H9 (cell line): ENCODE data around the gene LASP1. TPM values are rescaled to one million over a fixed set of nuclear protein-coding genes. Genes with fewer than 3 reads are reported as not detected.

Experiments
- DNase-seq: peaks from one replicate; pipeline ENCODE4 v3.0.0-alpha.2; 2017
- H2AFZ ChIP-seq: one replicate; pipeline ENCODE4 v1.6.1; 2013; ENCODE audit warnings: mild to moderate bottlenecking, low read length, control low read depth, moderate library complexity
- H2AK5ac ChIP-seq: 2 replicates; pipeline ENCODE4 v1.6.1; 2013; ENCODE audit warnings: low read length, control low read depth, mixed read lengths; ENCODE audit not compliant: insufficient read length
- H2BK120ac ChIP-seq: one replicate; pipeline ENCODE4 v1.6.1; 2013; ENCODE audit warnings: low read depth, mild to moderate bottlenecking, low read length, control low read depth, inconsistent platforms; ENCODE audit not compliant: poor library complexity, severe bottlenecking
- H2BK12ac ChIP-seq: 2 replicates; pipeline ENCODE4 v1.6.1; 2013; ENCODE audit warnings: low read length, control low read depth, mixed read lengths, low read depth; ENCODE audit not compliant: insufficient read length
- H2BK15ac ChIP-seq: 2 replicates; pipeline ENCODE4 v1.6.1; 2013; ENCODE audit warnings: low read depth, low read length, control low read depth
- H2BK20ac ChIP-seq: one replicate; pipeline ENCODE4 v1.6.1; 2013; ENCODE audit warnings: low read depth, mild to moderate bottlenecking, low read length, control low read depth, inconsistent platforms; ENCODE audit not compliant: poor library complexity, severe bottlenecking
- H2BK5ac ChIP-seq: 2 replicates; pipeline ENCODE4 v1.6.1; 2013; ENCODE audit warnings: low read length, control low read depth, mixed read lengths; ENCODE audit not compliant: insufficient read length
- H3K14ac ChIP-seq: 2 replicates; pipeline ENCODE4 v1.6.1; 2013; ENCODE audit warnings: low read length, control low read depth; ENCODE audit not compliant: insufficient read depth
- H3K18ac ChIP-seq: 2 replicates; pipeline ENCODE4 v1.6.1; 2013; ENCODE audit warnings: low read depth, mild to moderate bottlenecking, mixed read lengths, low read length, control low read depth; ENCODE audit not compliant: insufficient read length
- H3K23ac ChIP-seq: 2 replicates; pipeline ENCODE4 v1.6.1; 2013; ENCODE audit warnings: low read length, control low read depth, mixed read lengths, low read depth; ENCODE audit not compliant: insufficient read length
- H3K23me2 ChIP-seq: 2 replicates; pipeline ENCODE4 v1.6.1; 2013; ENCODE audit warnings: low read depth, mild to moderate bottlenecking, mixed read lengths, low read length, control low read depth; ENCODE audit not compliant: insufficient read length, poor library complexity, severe bottlenecking
- H3K27ac ChIP-seq: 2 replicates; pipeline ENCODE4 v1.5.1; 2013; ENCODE audit warnings: low read length, control low read depth, mixed read lengths, low read depth; ENCODE audit not compliant: insufficient read length
- H3K27me3 ChIP-seq: 2 replicates; pipeline ENCODE4 v1.6.1; 2013; ENCODE audit warnings: low read length, control low read depth, inconsistent platforms; ENCODE audit not compliant: insufficient read depth
- H3K4ac ChIP-seq: 2 replicates; pipeline ENCODE4 v1.6.1; 2013; ENCODE audit warnings: low read depth, mild to moderate bottlenecking, control low read depth, inconsistent platforms, low read length, moderate library complexity
- H3K4me1 ChIP-seq: 2 replicates; pipeline ENCODE4 v1.6.1; 2013; ENCODE audit warnings: low read length, control low read depth, inconsistent platforms; ENCODE audit not compliant: insufficient read depth
- H3K4me2 ChIP-seq: 2 replicates; pipeline ENCODE4 v1.6.1; 2013; ENCODE audit warnings: low read length, control low read depth, mixed read lengths; ENCODE audit not compliant: insufficient read length, insufficient read depth
- H3K56ac ChIP-seq: 2 replicates; pipeline ENCODE4 v1.6.1; 2013; ENCODE audit warnings: low read depth, mild to moderate bottlenecking, mixed read lengths, low read length, control low read depth; ENCODE audit not compliant: insufficient read length
- H3K79me1 ChIP-seq: 2 replicates; pipeline ENCODE4 v1.6.1; 2013; ENCODE audit warnings: low read depth, mild to moderate bottlenecking, moderate library complexity, low read length, control low read depth, inconsistent platforms; ENCODE audit not compliant: insufficient read depth, poor library complexity, severe bottlenecking
- H3K79me2 ChIP-seq: 2 replicates; pipeline ENCODE4 v1.6.1; 2013; ENCODE audit warnings: low read length, control low read depth, inconsistent platforms; ENCODE audit not compliant: insufficient read depth
- H3K9ac ChIP-seq: 2 replicates; pipeline ENCODE4 v1.6.1; 2013; ENCODE audit warnings: low read length, control low read depth, mixed read lengths; ENCODE audit not compliant: insufficient read length; ENCODE audit errors: extremely low read depth
- H3K9me3 ChIP-seq: one replicate; pipeline ENCODE4 v1.6.1; 2013; ENCODE audit warnings: low read depth, low read length, inconsistent platforms; ENCODE audit not compliant: control insufficient read depth
- H3T11ph ChIP-seq: one replicate; pipeline ENCODE4 v1.6.1; 2013; ENCODE audit warnings: mild to moderate bottlenecking, low read length, control low read depth, inconsistent platforms
- H4K20me1 ChIP-seq: one replicate; pipeline ENCODE4 v1.6.1; 2013; ENCODE audit not compliant: control insufficient read depth, insufficient read length, insufficient read depth
- H4K5ac ChIP-seq: 2 replicates; pipeline ENCODE4 v1.6.1; 2013; ENCODE audit warnings: low read depth, mild to moderate bottlenecking, mixed read lengths, low read length, control low read depth; ENCODE audit not compliant: insufficient read length
- H4K8ac ChIP-seq: replicated peaks from 2 replicates; pipeline ENCODE4 v1.6.1; 2013; ENCODE audit warnings: low read length, control low read depth, mixed read lengths, low read depth; ENCODE audit not compliant: insufficient read length
- H4K91ac ChIP-seq: 2 replicates; pipeline ENCODE4 v1.6.1; 2013; ENCODE audit warnings: low read depth, mild to moderate bottlenecking, moderate library complexity, mixed read lengths, low read length, control low read depth; ENCODE audit not compliant: insufficient read length
- H3K27ac Mint-ChIP-seq, 3 experiments: 2 replicates in 2 of 3; 3 replicates in 1 of 3; pipeline ENCODE4 v1.8.0; 2020 to 2021; ENCODE audit warnings: mixed read lengths in 3 of 3, mild to moderate bottlenecking in 1 of 3, moderate library complexity in 1 of 3
- H3K27me3 Mint-ChIP-seq: 2 replicates; pipeline ENCODE4 v1.8.0; 2021; ENCODE audit warnings: low read depth, mild to moderate bottlenecking, moderate library complexity, mixed read lengths
- H3K36me3 Mint-ChIP-seq, 3 experiments: 2 replicates in 2 of 3; 3 replicates in 1 of 3; pipeline ENCODE4 v1.8.0; 2020 to 2021; ENCODE audit warnings: low read depth in 3 of 3, mixed read lengths in 3 of 3; ENCODE audit not compliant: insufficient read depth in 1 of 3
- H3K4me1 Mint-ChIP-seq, 2 experiments: 2 replicates each; pipeline ENCODE4 v1.8.0; 2020; ENCODE audit warnings: mixed read lengths in 2 of 2
- H3K4me3 Mint-ChIP-seq, 2 experiments: 2 replicates in 1 of 2; 3 replicates in 1 of 2; pipeline ENCODE4 v1.8.0; 2020 to 2021; ENCODE audit warnings: mild to moderate bottlenecking in 2 of 2, mixed read lengths in 2 of 2, moderate library complexity in 1 of 2
- H3K9me3 Mint-ChIP-seq, 2 experiments: 2 replicates in 1 of 2; 3 replicates in 1 of 2; pipeline ENCODE4 v1.8.0; 2020; ENCODE audit warnings: mild to moderate bottlenecking in 2 of 2, mixed read lengths in 2 of 2, moderate library complexity in 1 of 2
- CTCF ChIP-seq: fragments of 200-600 bp; sonication (generic); conservative IDR thresholded peaks from 3 replicates; pipeline ENCODE4 v1.8.0; 2021; ENCODE audit warnings: antibody characterized with exemption, mild to moderate bottlenecking
- WGBS: extraction: QIAGEN DNeasy Blood & Tissue Kit; methylation state at CpG from one replicate; pipeline ENCODE4 v1.1.7; 2013; ENCODE audit warnings: missing lambda C conversion rate, low lambda C conversion rate, mixed read lengths; ENCODE audit not compliant: insufficient read length; ENCODE audit errors: extremely low coverage; 5-methylcytosine and 5-hydroxymethylcytosine counted together
- total RNA-seq: library from RNA; stranded (reverse); gene quantifications from 2 replicates; pipeline ENCODE4 v1.2.1, GENCODE V29; 2021

LASP1 gene
- total RNA-seq, 1 experiment from 2014 or later: 121 TPM

DNA sequence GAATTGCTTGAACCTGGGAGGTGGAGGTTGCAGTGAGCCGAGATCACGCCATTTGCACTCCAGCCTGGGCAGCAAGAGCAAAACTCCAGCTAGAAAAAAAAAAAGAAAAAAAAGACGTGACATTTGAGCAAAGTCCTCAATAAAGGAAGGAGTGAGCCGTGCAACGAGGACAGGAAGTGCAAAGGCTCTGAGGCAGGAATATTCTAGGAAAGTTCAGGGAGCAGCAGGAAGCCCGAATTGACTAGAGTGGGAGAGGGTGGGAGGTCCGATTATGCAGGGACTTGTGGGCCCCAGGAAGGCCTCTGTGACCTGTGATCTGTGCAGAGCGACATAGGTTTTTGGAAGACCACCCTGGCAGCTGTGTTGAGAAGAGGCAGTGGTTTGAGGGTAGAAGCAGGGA lies 46.9 kb downstream of the LASP1 start:
- Histone ChIP-seq H3K9ac (no peak overlapping the region), H3K27ac (no peak overlapping the region), H4K8ac (no peak overlapping the region), H2AK5ac (no peak overlapping the region), H3K4me1 (no peaks in the 10 kb centered on the region), H4K5ac (no peak overlapping the region), H3K27me3 (no peaks in the 10 kb centered on the region), H3K4ac (no peak overlapping the region), H3K79me1 (no peaks in the 10 kb centered on the region), H3T11ph (no peak overlapping the region), H2AFZ (no peak overlapping the region), H2BK5ac (no peak overlapping the region), H2BK20ac (no peak overlapping the region), H3K9me3 (no peaks in the 10 kb centered on the region), H3K4me2 (no peak overlapping the region), H3K23me2 (no peaks in the 10 kb centered on the region), H3K18ac (no peak overlapping the region), H3K23ac (no peak overlapping the region), H4K91ac (no peak overlapping the region), H2BK15ac (no peak overlapping the region), H2BK12ac (no peak overlapping the region), H3K79me2 (no peaks in the 10 kb centered on the region), H4K20me1 (no peaks in the 10 kb centered on the region), H3K14ac (no peak overlapping the region), H2BK120ac (no peak overlapping the region), H3K56ac (no peak overlapping the region)
- H3K4me3 Mint-ChIP-seq: no peak overlapping the region
- TF ChIP-seq CTCF: no peak
- H3K27me3 Mint-ChIP-seq: no peaks in the 10 kb centered on the region; the same call in 1 of the 2 replicates
- WGBS: no CpG with 5 or more reads among the region's 8 CpGs
- peaks cover 0 to 4% of the 10 kb centered on the region in 2 experiments; a peak in 1 of 4 replicates for H3K4me1 Mint-ChIP-seq
- H3K9me3 Mint-ChIP-seq: no peaks in the 10 kb centered on the region
- DNase-seq: no peak
- peak overlapping the region; percentile 37 to 91 (median 61); a peak in 6 of 7 replicates for H3K27ac Mint-ChIP-seq
- H3K36me3 Mint-ChIP-seq: peaks cover 21 to 60% (median 48%) of the 10 kb centered on the region in 3 experiments
